OCI-LY1 (cell line): Measurements from ENCODE around the gene RANBP10.

Experiments
- EZH2 ChIP-seq: fragments of 200-600 bp; sonication (generic), shearing (Covaris generic); IDR thresholded peaks from 2 replicates; pipeline ENCODE4 v1.8.0; 2017; ENCODE audit warnings: borderline replicate concordance, mixed run types, mild to moderate bottlenecking, antibody characterized with exemption, low read length, moderate library complexity, mixed read lengths
- TF ChIP-seq, protein P1 (sequence below): fragments of 200-600 bp; sonication (generic), shearing (Covaris generic); IDR thresholded peaks from 2 replicates; pipeline ENCODE4 v1.5.1; 2017; ENCODE audit warnings: mild to moderate bottlenecking, antibody characterized with exemption, low read length, moderate library complexity, mixed read lengths

DNA sequence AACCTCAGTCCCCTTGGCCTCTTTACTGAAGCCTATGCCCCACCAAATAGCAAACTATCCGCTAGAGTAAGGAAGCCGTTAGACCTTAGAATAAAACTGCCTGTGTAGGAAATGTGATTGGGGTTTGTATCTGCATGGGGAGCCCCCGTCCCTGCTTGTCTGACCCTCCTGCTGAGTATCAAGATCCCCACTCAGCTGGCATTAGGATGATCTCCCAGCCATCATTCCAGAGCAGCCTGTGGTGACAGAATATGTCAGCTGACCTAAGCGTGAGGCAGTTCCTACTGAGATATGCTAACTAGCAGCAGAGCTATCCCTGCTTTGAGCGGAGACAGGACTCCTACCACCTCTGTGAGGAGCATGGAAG lies 86.6 kb downstream of the RANBP10 start:
- TF ChIP-seq, protein P1, sequence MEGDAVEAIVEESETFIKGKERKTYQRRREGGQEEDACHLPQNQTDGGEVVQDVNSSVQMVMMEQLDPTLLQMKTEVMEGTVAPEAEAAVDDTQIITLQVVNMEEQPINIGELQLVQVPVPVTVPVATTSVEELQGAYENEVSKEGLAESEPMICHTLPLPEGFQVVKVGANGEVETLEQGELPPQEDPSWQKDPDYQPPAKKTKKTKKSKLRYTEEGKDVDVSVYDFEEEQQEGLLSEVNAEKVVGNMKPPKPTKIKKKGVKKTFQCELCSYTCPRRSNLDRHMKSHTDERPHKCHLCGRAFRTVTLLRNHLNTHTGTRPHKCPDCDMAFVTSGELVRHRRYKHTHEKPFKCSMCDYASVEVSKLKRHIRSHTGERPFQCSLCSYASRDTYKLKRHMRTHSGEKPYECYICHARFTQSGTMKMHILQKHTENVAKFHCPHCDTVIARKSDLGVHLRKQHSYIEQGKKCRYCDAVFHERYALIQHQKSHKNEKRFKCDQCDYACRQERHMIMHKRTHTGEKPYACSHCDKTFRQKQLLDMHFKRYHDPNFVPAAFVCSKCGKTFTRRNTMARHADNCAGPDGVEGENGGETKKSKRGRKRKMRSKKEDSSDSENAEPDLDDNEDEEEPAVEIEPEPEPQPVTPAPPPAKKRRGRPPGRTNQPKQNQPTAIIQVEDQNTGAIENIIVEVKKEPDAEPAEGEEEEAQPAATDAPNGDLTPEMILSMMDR, result no peak
- TF ChIP-seq EZH2, result no peak
